Neuronal stem cell (in vitro differentiated cells): Measurements from ENCODE around the gene LSAMP.

ENCODE experiments used
- DNase-seq: peaks from one replicate; pipeline ENCODE4 v3.0.0-alpha.2; 2013; ENCODE audit warnings: low spot score
- H2AFZ ChIP-seq: one replicate; pipeline ENCODE4 v1.6.1; 2013; ENCODE audit warnings: mild to moderate bottlenecking, low read length, inconsistent platforms
- H2AK5ac ChIP-seq: 2 replicates; pipeline ENCODE4 v1.6.1; 2013; ENCODE audit warnings: low read depth, mild to moderate bottlenecking, inconsistent platforms, low read length, moderate library complexity, mixed read lengths
- H2BK120ac ChIP-seq: 2 replicates; pipeline ENCODE4 v1.6.1; 2013; ENCODE audit warnings: low read depth, mild to moderate bottlenecking, inconsistent platforms, low read length, moderate library complexity, mixed read lengths
- H2BK12ac ChIP-seq: one replicate; pipeline ENCODE4 v1.6.1; 2013; ENCODE audit warnings: low read length, inconsistent platforms
- H2BK15ac ChIP-seq: 2 replicates; pipeline ENCODE4 v1.6.1; 2013; ENCODE audit warnings: mild to moderate bottlenecking, low read length, inconsistent platforms, mixed read lengths
- H2BK5ac ChIP-seq: one replicate; pipeline ENCODE4 v1.6.1; 2013; ENCODE audit warnings: inconsistent platforms, mild to moderate bottlenecking, low read length, moderate library complexity
- H3K14ac ChIP-seq: one replicate; pipeline ENCODE4 v1.6.1; 2013; ENCODE audit warnings: low read length, inconsistent platforms
- H3K18ac ChIP-seq: 2 replicates; pipeline ENCODE4 v1.6.1; 2013; ENCODE audit warnings: low read length, inconsistent platforms
- H3K23ac ChIP-seq: 2 replicates; pipeline ENCODE4 v1.6.1; 2013; ENCODE audit warnings: low read depth, mild to moderate bottlenecking, mixed read lengths, low read length, inconsistent platforms; ENCODE audit not compliant: poor library complexity
- H3K27ac ChIP-seq: replicated peaks from 3 replicates; pipeline ENCODE4 v1.5.1; 2013; ENCODE audit warnings: low read length, inconsistent platforms
- H3K27me3 ChIP-seq, 3 experiments: 2 replicates each; pipeline ENCODE4 v1.6.1; 2013; ENCODE audit warnings: low read length in 3 of 3, mild to moderate bottlenecking in 2 of 3, inconsistent platforms in 1 of 3, low read depth in 1 of 3, mixed read lengths in 1 of 3, moderate library complexity in 1 of 3; ENCODE audit not compliant: control insufficient read depth in 3 of 3, insufficient read depth in 3 of 3
- H3K36me3 ChIP-seq, 2 donors: replicated peaks in 1 of 2; 2 replicates each; pipeline ENCODE4 v1.6.1; 2013; ENCODE audit warnings: low read length in 2 of 2; ENCODE audit not compliant: control insufficient read depth in 2 of 2, insufficient read depth in 2 of 2
- H3K4ac ChIP-seq: 2 replicates; pipeline ENCODE4 v1.6.1; 2013; ENCODE audit warnings: inconsistent platforms, mild to moderate bottlenecking, low read length, moderate library complexity
- H3K4me1 ChIP-seq, 2 donors: 1 replicate in 1 of 2; 2 replicates in 1 of 2; pipeline ENCODE4 v1.6.1; 2013; ENCODE audit warnings: low read length in 2 of 2, low read depth in 1 of 2; ENCODE audit not compliant: control insufficient read depth in 2 of 2, insufficient read depth in 1 of 2
- H3K4me2 ChIP-seq: one replicate; pipeline ENCODE4 v1.6.1; 2013; ENCODE audit warnings: mild to moderate bottlenecking, low read length, inconsistent platforms; ENCODE audit not compliant: insufficient read depth, poor library complexity, severe bottlenecking
- H3K4me3 ChIP-seq, 2 donors: 2 replicates each; pipeline ENCODE4 v1.5.1; 2013; ENCODE audit warnings: low read length in 2 of 2, mild to moderate bottlenecking in 2 of 2, inconsistent platforms in 1 of 2, moderate library complexity in 1 of 2
- H3K79me1 ChIP-seq: one replicate; pipeline ENCODE4 v1.6.1; 2013; ENCODE audit warnings: low read depth, mild to moderate bottlenecking, inconsistent platforms, low read length, moderate library complexity
- H3K9ac ChIP-seq: one replicate; pipeline ENCODE4 v1.6.1; 2013; ENCODE audit warnings: mild to moderate bottlenecking, low read depth, low read length, inconsistent platforms; ENCODE audit not compliant: poor library complexity
- H3K9me3 ChIP-seq, 2 donors: replicated peaks in 1 of 2; 2 replicates each; pipeline versions ENCODE3 to v1.6.1; 2013; ENCODE audit warnings: low read length in 2 of 2, mild to moderate bottlenecking in 2 of 2, inconsistent platforms in 1 of 2, low read depth in 1 of 2, mixed read lengths in 1 of 2, moderate library complexity in 1 of 2; ENCODE audit not compliant: control insufficient read depth in 2 of 2, insufficient read depth in 1 of 2
- H4K8ac ChIP-seq: one replicate; pipeline ENCODE4 v1.6.1; 2013; ENCODE audit warnings: low read depth, mild to moderate bottlenecking, inconsistent platforms, low read length, moderate library complexity
- H4K91ac ChIP-seq: one replicate; pipeline ENCODE4 v1.6.1; 2013; ENCODE audit warnings: low read length, low read depth, mild to moderate bottlenecking, inconsistent platforms; ENCODE audit not compliant: poor library complexity
- WGBS, 2 donors: extraction: QIAGEN DNeasy Blood & Tissue Kit; methylation state at CpG; one replicate each; pipeline ENCODE4 v1.1.7; 2013; ENCODE audit warnings: missing lambda C conversion rate in 2 of 2, mixed read lengths in 1 of 2; ENCODE audit not compliant: insufficient read length in 2 of 2, insufficient replicate concordance in 1 of 2; ENCODE audit errors: extremely low coverage in 2 of 2; 5-methylcytosine and 5-hydroxymethylcytosine counted together

LSAMP gene

DNA sequence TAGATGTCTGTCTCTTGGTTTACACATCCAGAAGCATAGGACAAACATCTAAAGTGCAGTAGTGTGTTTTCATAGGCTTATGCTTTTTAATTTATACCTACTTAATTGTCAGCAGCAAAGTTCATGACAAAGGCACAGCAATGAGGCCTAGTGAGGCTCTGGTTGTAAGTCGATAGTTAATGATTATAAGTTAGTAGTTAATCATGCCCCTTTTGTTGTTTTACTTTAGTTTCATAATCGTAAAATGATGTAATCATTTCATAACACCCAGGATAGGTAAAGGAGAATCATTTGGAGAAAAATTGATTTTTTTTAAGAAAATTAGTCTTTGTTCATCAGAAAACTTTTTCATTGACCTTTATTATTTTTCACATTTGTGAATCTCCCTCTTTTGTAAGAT, 351.9 kb downstream of the LSAMP start:
- no peak overlapping the region for H3K9ac ChIP-seq
- H2AFZ ChIP-seq = no peak overlapping the region
- H2BK5ac ChIP-seq = no peak overlapping the region
- H3K36me3 ChIP-seq = no peaks in the 10 kb centered on the region
- H3K27me3 ChIP-seq = no peaks in the 10 kb centered on the region
- H4K8ac ChIP-seq = no peak overlapping the region
- H2BK120ac ChIP-seq = no peak overlapping the region
- H3K18ac ChIP-seq = no peak overlapping the region
- no peak for DNase-seq
- H2BK15ac ChIP-seq = no peak overlapping the region
- H3K4me1 ChIP-seq = peaks cover 0 to 3% of the 10 kb centered on the region in 2 donors
- no peaks in the 10 kb centered on the region for H3K79me1 ChIP-seq
- no peak overlapping the region for H3K27ac ChIP-seq
- no peak overlapping the region for H3K4me3 ChIP-seq
- no peaks in the 10 kb centered on the region for H3K9me3 ChIP-seq
- H2AK5ac ChIP-seq = no peak overlapping the region
- no peak overlapping the region for H3K23ac ChIP-seq
- H3K14ac ChIP-seq = no peak overlapping the region
- H4K91ac ChIP-seq = no peak overlapping the region
- H3K4ac ChIP-seq = no peak overlapping the region
- H2BK12ac ChIP-seq = no peak overlapping the region
- no peak overlapping the region for H3K4me2 ChIP-seq
- no CpG with 5 or more reads among the region's 2 CpGs for WGBS, 2 donors

DNA sequence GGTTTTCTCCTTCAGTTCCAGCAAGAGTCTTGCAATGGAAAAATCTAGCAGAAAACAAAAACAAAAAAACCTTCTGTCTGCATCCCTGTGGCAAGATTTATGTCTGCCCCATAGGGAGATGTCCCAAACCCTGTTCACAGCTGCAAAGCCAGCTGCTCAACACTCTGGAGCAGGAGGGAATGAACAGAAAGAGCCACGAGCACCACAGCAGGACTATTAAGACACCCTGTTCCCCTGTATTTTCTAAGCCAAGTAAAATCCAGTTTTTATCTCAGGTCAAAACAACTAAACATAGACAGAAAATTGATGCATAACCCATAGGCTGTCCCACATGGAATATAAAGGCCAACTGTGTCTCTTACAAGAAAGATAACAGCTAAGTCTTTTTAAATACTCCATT, 357.9 kb downstream of the LSAMP start:
- no peak overlapping the region for H2BK12ac ChIP-seq
- H3K4me1 ChIP-seq = no peaks in the 10 kb centered on the region
- H3K79me1 ChIP-seq = no peaks in the 10 kb centered on the region
- H3K14ac ChIP-seq = no peak overlapping the region
- H3K27me3 ChIP-seq = no peaks in the 10 kb centered on the region
- peaks cover 0 to 2% of the 10 kb centered on the region in 2 donors for H3K36me3 ChIP-seq
- H2BK120ac ChIP-seq = no peak overlapping the region
- no peak overlapping the region for H2BK15ac ChIP-seq
- no peaks in the 10 kb centered on the region for H3K9me3 ChIP-seq
- H2AFZ ChIP-seq = no peak overlapping the region
- H3K9ac ChIP-seq = no peak overlapping the region
- no peak for DNase-seq
- no peak overlapping the region for H3K18ac ChIP-seq
- no peak overlapping the region for H3K4me2 ChIP-seq
- H4K91ac ChIP-seq = no peak overlapping the region
- no peak overlapping the region for H2BK5ac ChIP-seq
- H3K4ac ChIP-seq = no peak overlapping the region
- H2AK5ac ChIP-seq = no peak overlapping the region
- no peak overlapping the region for H3K27ac ChIP-seq
- H4K8ac ChIP-seq = no peak overlapping the region
- H3K4me3 ChIP-seq = no peak overlapping the region
- H3K23ac ChIP-seq = no peak overlapping the region
- WGBS, 2 donors = no CpG with 5 or more reads among the region's 1 CpG

DNA sequence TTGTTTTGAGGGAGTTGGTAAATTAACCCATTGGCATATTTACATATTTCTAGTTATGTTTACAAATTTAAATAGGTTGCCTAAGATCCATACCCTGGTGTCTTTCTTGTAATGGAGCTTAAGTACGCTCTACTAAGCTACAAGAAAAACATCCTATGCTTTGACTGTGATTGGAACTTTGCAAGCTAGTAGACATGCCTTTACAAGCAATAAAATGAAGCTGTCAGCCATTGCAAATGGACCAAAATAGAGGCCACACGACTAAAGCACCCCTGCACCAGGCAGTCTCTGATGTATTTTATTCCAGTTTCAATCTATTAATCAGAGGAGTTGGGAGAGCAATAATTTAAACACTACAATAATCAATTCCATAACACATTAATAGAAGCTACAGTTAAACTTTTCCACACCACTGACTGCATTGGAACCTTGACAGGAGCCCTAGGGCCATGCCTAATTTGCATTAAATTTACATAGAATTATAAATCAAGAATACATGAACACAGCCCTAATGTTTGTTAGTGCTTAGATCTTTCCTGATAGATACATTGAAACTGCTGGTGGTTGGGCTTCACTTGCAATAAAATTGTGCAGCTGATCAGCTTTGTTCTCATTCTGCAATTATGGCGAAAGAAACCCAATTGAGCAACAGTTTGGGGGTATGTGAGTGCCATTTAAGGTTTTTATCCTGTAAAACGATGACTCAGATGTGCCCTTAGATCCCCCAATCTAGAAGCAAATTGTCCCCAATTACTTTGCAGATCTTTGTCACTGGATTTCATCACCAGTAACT, 360.1 kb downstream of the LSAMP start:
- Histone ChIP-seq H3K18ac (no peak overlapping the region), H3K9me3 (no peaks in the 10 kb centered on the region), H3K4me2 (no peak overlapping the region), H2AK5ac (no peak overlapping the region), H4K91ac (no peak overlapping the region), H2BK15ac (no peak overlapping the region), H2AFZ (no peak overlapping the region), H3K4me1 (no peaks in the 10 kb centered on the region), H2BK12ac (no peak overlapping the region), H3K27ac (no peak overlapping the region), H3K27me3 (no peaks in the 10 kb centered on the region), H3K23ac (no peak overlapping the region), H4K8ac (no peak overlapping the region), H3K9ac (no peak overlapping the region), H3K79me1 (no peaks in the 10 kb centered on the region), H2BK5ac (no peak overlapping the region), H3K36me3 (peaks cover 0 to 2% of the 10 kb centered on the region in 2 donors), H3K4me3 (no peak overlapping the region), H2BK120ac (no peak overlapping the region), H3K14ac (no peak overlapping the region), H3K4ac (no peak overlapping the region)
- no peak for DNase-seq
- WGBS, 2 donors = no CpG with 5 or more reads among the region's 4 CpGs

DNA sequence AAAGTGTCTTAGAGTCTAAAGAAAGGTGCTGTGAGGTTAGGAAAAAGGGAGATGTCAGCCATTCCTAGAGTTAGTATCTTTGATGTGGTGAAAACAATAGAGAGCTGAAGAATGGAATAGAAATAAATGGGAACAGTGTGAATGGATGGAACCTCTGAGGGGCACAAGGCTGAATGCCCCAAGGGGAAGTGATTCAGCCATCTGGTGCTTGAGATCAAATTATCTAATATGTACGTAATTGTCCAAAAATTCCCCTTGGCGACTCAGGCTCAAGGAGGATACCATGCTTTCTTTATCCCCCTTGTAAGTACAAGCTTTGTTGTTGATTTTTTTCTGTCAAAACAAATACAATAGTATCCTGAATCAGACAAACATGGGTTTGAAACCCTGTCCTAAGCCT, 361.6 kb downstream of the LSAMP start:
- Histone ChIP-seq H3K18ac (no peak overlapping the region), H3K4me2 (no peak overlapping the region), H2AK5ac (no peak overlapping the region), H3K36me3 (peaks cover 0 to 2% of the 10 kb centered on the region in 2 donors), H4K8ac (no peak overlapping the region), H3K4ac (no peak overlapping the region), H3K14ac (no peak overlapping the region), H3K79me1 (no peaks in the 10 kb centered on the region), H2BK5ac (no peak overlapping the region), H2BK120ac (no peak overlapping the region), H3K9me3 (no peaks in the 10 kb centered on the region), H2AFZ (no peak overlapping the region), H3K27me3 (no peaks in the 10 kb centered on the region), H3K4me1 (no peaks in the 10 kb centered on the region), H3K27ac (no peak overlapping the region), H3K4me3 (no peak overlapping the region), H2BK12ac (no peak overlapping the region), H3K9ac (no peak overlapping the region), H3K23ac (no peak overlapping the region), H2BK15ac (no peak overlapping the region), H4K91ac (no peak overlapping the region)
- no peak for DNase-seq
- no CpG with 5 or more reads among the region's 2 CpGs for WGBS, 2 donors
